Measurements from ENCODE around the gene PHOSPHO2. TPM values are rescaled to one million over a fixed set of nuclear protein-coding genes. Genes with fewer than 3 reads are reported as not detected.

The PHOSPHO2 gene
- total RNA-seq, 1 experiment from 2014 or later, result 2.1 TPM

- DNase-seq (ENCODE audit: low read depth), result peak; percentile 70
Measured at GRCh38 chr2:169716238-169716886, 22.1 kb downstream of the PHOSPHO2 start.

- DNase-seq (ENCODE audit: low read depth), result no peak
Measured at GRCh38 chr2:169716938-169717690, 22.8 kb downstream of the PHOSPHO2 start.

GRCh38 chr2:169717691-169718063, 23.4 kb downstream of the PHOSPHO2 start:
- DNase-seq (ENCODE audit: low read depth), result no peak

DNA sequence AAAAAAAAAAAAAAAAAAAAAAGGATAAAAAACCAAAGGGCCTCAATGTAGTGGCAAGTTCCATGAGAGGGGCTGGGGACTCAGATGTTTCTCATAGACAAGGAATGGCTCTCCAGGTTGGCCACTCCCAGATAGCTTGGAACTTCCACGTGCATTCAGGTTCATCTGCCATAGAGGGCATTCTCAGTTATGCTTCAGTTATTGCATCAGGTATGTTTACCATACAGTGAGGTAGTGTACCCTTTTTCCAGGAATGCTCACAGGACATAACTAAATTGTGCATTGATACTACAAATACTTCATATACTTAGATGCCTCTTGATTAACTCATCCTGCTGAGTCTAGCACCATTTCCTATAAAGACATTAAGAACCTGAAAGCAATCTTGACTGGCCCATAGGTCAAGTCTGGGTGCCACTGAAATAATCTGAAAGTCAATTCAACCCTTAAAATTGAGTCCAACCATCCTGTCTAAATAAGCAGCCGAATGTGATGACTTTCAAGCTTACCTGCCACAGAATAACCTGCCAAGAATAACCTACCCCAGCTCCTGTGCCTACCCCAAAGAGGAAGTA, 24.7 kb downstream of the PHOSPHO2 start:
- no peak for DNase-seq (ENCODE audit: low read depth)

- DNase-seq (ENCODE audit: low read depth), result no peak
Measured at GRCh38 chr2:169721016-169721415, 26.7 kb downstream of the PHOSPHO2 start.

DNA sequence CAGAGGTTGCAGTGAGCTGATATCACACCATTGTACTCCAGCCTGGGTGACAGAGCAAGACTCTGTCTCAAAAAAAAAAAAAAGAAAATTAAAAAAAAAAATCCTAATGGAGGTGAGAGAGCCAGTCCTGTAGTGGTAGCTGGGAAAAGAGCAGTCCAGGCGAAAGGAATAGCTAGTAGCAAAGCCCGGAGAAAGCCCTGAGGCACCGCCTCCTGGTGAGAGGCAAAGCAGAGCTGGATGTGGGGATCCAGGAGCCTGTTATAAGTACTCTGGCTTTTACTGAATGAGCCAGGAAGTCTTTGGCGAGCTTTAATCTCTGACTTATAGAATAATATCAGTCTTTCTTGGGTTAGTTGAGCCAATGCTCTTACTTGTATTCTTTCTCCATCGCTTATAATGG, 32.8 kb downstream of the PHOSPHO2 start:
- no peak for DNase-seq (ENCODE audit: low read depth)

GRCh38 chr2:169729274-169729605, 35.0 kb downstream of the PHOSPHO2 start:
- no peak for DNase-seq (ENCODE audit: low read depth)

- DNase-seq (ENCODE audit: low read depth), result no peak
Measured at GRCh38 chr2:169732075-169732474, 37.8 kb downstream of the PHOSPHO2 start.

GRCh38 chr2:169732583-169733358, 38.5 kb downstream of the PHOSPHO2 start:
- DNase-seq (ENCODE audit: low read depth), result no peak

DNA sequence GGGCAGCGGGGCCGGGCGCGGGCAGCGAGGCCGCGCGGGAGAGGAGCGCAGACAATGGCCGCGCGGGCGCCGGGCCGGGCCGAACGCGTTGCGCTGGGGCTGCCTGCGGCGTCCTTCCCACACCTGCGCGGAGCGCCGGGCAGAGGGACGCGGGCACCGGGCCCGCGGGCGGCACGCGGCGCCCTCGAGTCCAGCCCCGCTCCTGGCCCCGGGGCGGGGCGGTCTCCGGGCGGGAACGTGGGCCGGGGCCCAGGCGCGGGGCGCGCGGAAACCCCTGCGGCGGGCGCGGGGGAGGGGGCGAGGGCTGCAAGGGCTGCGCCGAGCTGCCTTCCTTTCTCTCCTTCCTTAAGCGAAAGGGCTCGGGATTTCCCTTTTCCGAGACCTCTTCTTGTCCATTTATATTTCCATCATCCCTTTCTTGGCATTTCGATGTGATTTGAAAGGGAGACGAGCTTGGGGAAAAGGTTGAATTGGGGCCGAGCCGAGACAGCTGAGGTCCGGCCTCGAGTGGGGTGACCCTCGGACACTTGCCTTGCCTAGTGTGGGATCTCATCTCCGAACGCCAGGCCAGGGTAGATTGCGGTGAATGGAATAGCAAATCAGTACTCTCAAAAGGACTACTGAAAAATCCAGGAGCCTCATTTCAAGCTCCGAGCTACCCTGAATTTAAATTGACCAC, 40.0 kb downstream of the PHOSPHO2 start:
- DNase-seq (ENCODE audit: low read depth), result no peak

- DNase-seq (ENCODE audit: low read depth), result no peak
Measured at GRCh38 chr2:169735623-169736022, 41.4 kb downstream of the PHOSPHO2 start.

DNA sequence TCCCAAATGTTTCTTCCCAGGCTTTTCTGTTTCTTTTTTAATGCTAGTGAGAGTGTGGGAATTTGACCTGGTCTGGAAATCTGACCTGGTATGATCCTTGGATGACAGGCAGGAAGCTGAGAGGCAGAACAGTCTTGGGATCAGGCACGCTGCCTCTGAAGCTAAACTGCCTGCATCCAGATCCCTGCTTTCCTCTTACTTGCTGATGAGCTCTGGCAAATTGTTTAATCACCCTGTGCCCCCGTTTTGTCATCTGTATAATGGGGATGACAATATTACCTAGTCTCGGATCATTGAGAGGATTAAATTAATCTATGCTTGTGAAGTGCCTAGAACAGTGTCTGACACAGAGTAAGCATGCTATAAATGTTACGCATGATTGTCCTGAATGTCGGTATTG, 42.6 kb downstream of the PHOSPHO2 start:
- DNase-seq (ENCODE audit: low read depth), result no peak

GRCh38 chr2:169738566-169739229, 44.4 kb downstream of the PHOSPHO2 start:
- no peak for DNase-seq (ENCODE audit: low read depth)

DNA sequence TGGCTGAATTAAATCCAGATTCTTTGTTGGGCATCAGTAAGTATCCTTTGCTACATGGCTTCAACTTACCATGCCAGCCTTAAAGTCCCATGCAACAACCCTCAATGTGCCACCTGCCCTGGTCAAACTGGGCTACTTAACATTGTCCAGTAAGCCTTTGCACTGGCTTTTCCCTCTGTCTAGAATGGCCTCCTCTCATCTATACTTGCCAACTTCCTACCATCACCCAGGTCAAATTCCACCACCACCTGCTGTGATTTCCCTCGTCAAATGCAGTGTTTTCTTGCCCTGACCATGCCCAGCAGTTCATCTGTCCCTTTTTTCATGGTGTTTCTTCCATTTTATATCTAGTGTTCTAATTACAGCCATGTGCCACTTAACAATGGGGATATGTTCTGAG, 45.1 kb downstream of the PHOSPHO2 start:
- DNase-seq (ENCODE audit: low read depth), result no peak

DNA sequence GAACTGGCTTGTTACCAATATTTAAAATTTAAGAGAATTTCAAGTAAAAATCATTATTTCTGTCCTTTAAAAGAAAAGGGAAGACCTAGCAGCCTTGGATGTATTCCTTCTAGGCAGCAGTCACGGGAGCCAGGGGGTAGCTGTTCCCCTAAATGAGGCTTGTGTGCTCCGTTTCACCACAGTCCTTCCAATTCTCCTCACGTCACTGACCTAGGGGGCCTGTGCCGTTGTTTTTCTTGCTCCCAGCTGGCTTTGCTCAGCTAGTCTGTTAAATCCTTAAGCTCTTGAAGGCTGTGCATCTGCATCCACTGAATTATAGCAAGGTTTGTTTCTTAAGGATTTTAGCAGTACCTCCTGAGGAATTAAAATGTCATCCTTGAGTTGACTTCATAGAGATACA, 49.3 kb downstream of the PHOSPHO2 start:
- DNase-seq (ENCODE audit: low read depth), result no peak

- no peak for DNase-seq (ENCODE audit: low read depth)
Measured at GRCh38 chr2:169746240-169746639, 52.0 kb downstream of the PHOSPHO2 start.

DNA sequence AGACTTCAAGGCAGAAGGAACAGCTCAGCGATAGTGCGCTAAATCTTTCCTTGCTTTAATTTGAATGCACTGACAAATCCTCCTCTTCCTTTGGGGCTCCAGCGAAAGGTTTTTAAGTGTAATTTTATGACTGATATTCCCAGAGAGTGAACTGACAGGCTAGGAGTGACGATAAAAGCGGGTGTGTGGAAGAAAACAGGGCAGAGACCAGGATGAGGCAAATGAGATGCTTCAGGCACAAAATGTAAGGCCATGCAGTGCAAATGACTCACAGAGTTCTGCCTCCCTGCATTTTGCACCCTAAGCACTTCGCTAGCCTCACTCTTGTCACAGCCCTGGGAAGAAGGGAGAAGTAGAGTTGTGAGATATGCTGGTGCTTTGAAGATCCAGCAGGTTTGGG, 54.0 kb downstream of the PHOSPHO2 start:
- DNase-seq (ENCODE audit: low read depth), result no peak
